K562 (cell line): ENCODE results near the gene SLC39A7. TPM values are rescaled to one million over a fixed set of nuclear protein-coding genes. Genes with fewer than 3 reads are reported as not detected.
A peak's percentile ranks its signal among the peaks of the same experiment; 100 is the strongest.

Experiments
- BRF1 ChIP-seq: IDR thresholded peaks from 3 replicates; pipeline ENCODE4 v1.6.1; 2011; ENCODE audit warnings: borderline replicate concordance, mild to moderate bottlenecking; ENCODE audit not compliant: insufficient read length; ENCODE audit errors: extremely low read depth
- CBFA2T2 ChIP-seq: fragments of 450-650 bp; conservative IDR thresholded peaks from 2 replicates; pipeline ENCODE4 v1.6.1; 2017; ENCODE audit warnings: mild to moderate bottlenecking
- CREBBP ChIP-seq: IDR thresholded peaks from one replicate; pipeline ENCODE4 v1.6.1; 2012; ENCODE audit warnings: low read depth, mild to moderate bottlenecking, control low read depth, inconsistent platforms, low read length
- CXXC5 ChIP-seq: fragments of 250-450 bp; sonication (Bioruptor Pico); IDR thresholded peaks from 2 replicates; pipeline ENCODE4 v1.8.0; 2022; ENCODE audit warnings: inconsistent platforms, mild to moderate bottlenecking, moderate library complexity
- EHMT2 ChIP-seq: fragments of 450-650 bp; IDR thresholded peaks from 2 replicates; pipeline ENCODE4 v1.6.1; 2018; ENCODE audit warnings: antibody characterized with exemption
- EP400 ChIP-seq: fragments of 450-650 bp; IDR thresholded peaks from 2 replicates; pipeline ENCODE4 v1.6.1; 2017; ENCODE audit warnings: antibody characterized with exemption, mild to moderate bottlenecking, moderate library complexity
- FOXP1 ChIP-seq: sonication (generic); formaldehyde crosslinking; IDR thresholded peaks from 2 replicates; pipeline ENCODE4 v1.8.0; 2022; ENCODE audit warnings: mild to moderate bottlenecking, missing genetic modification reagents
- HSF4 ChIP-seq: fragments of 250-450 bp; sonication (Bioruptor Pico); IDR thresholded peaks from 2 replicates; pipeline ENCODE4 v2.1.2; 2022; ENCODE audit warnings: mild to moderate bottlenecking, moderate library complexity, borderline replicate concordance
- PRMT5 ChIP-seq: sonication (generic); formaldehyde crosslinking; IDR thresholded peaks from 2 replicates; pipeline ENCODE4 v1.5.0; 2020; ENCODE audit warnings: missing genetic modification reagents
- TAF15 ChIP-seq: fragments of 200-400 bp; formaldehyde crosslinking; IDR thresholded peaks from 2 replicates; pipeline ENCODE4 v1.6.1; 2017; ENCODE audit warnings: mild to moderate bottlenecking, low read depth, low read length, moderate library complexity
- ZFP1 ChIP-seq: fragments of 450-650 bp; formaldehyde crosslinking; IDR thresholded peaks from 2 replicates; pipeline ENCODE4 v1.4.0; 2020; ENCODE audit warnings: mild to moderate bottlenecking, mixed read lengths
- ZFX ChIP-seq: sonication (generic); formaldehyde crosslinking; IDR thresholded peaks from 2 replicates; pipeline ENCODE4 v1.8.0; 2022; ENCODE audit warnings: mild to moderate bottlenecking, missing genetic modification reagents, moderate library complexity
- ZNF197 ChIP-seq: fragments of 200-800 bp; sonication (Bioruptor generic); IDR thresholded peaks from 2 replicates; pipeline ENCODE4 v1.6.1; 2016; ENCODE audit warnings: low read depth, missing genetic modification characterization, missing compliant biosample characterization
- ZNF217 ChIP-seq: sonication (generic); formaldehyde crosslinking; IDR thresholded peaks from 2 replicates; pipeline ENCODE4 v1.8.0; 2022; ENCODE audit warnings: mild to moderate bottlenecking, missing genetic modification reagents
- ZNF766 ChIP-seq: fragments of 200-800 bp; sonication (Bioruptor generic); conservative IDR thresholded peaks from 2 replicates; pipeline ENCODE4 v1.6.1; 2016; ENCODE audit warnings: missing genetic modification characterization, missing compliant biosample characterization
- ZNF778 ChIP-seq: fragments of 450-650 bp; formaldehyde crosslinking; IDR thresholded peaks from 2 replicates; pipeline ENCODE4 v1.4.0; 2020; ENCODE audit warnings: mild to moderate bottlenecking, moderate library complexity
- ZSCAN29 ChIP-seq: fragments of 450-650 bp; IDR thresholded peaks from 2 replicates; pipeline ENCODE4 v1.6.1; 2017
- polyA plus RNA-seq, 8 experiments: library from polyadenylated mRNA; depleted of rRNA in 4 of 8; stranded (reverse) in 5 of 8; unstranded in 3 of 8; fragments of >200 nt; fragmentation: Nextera tagmentation in 2 of 8; fragmentation: Illumina TruSeq in 1 of 8; extraction: Ambion mirVana in 2 of 8; extraction: Trizol in 1 of 8; gene quantifications; 2 replicates each; pipeline versions ENCODE4 v1.2.1 to v1.2.3, GENCODE V29; 2011 to 2014; ENCODE audit warnings: inconsistent platforms in 1 of 8, missing spikeins in 1 of 8
- total RNA-seq, 7 experiments: library from RNA; depleted of rRNA in 6 of 7; stranded (reverse); fragments of >200 nt in 6 of 7; fragmentation: Illumina TruSeq in 2 of 7; extraction: Trizol in 2 of 7; gene quantifications; 2 replicates each; pipeline versions ENCODE4 v1.2.1 to v1.2.3, GENCODE V29; 2011 to 2021; ENCODE audit warnings: low replicate concordance in 1 of 7
- TF ChIP-seq, protein P1 (sequence below), 3 experiments: IDR thresholded peaks in 2 of 3; conservative IDR thresholded peaks in 1 of 3; 2 replicates each; pipeline ENCODE4 v1.5.1; 2011 to 2012; ENCODE audit warnings: low read length in 3 of 3, mild to moderate bottlenecking in 3 of 3, control low read depth in 2 of 3, improper control_type of control experiment in 1 of 3, inconsistent platforms in 1 of 3, low read depth in 1 of 3, mixed read lengths in 1 of 3, moderate library complexity in 1 of 3; ENCODE audit not compliant: insufficient read depth in 2 of 3
- TF ChIP-seq, protein P2 (sequence below): fragments of 250-450 bp; sonication (Bioruptor Pico); IDR thresholded peaks from 2 replicates; pipeline ENCODE4 v1.8.0; 2022; ENCODE audit warnings: moderate library complexity, mild to moderate bottlenecking, inconsistent platforms
- TF ChIP-seq, protein P3 (sequence below): fragments of 250-450 bp; sonication (Bioruptor Pico); IDR thresholded peaks from 2 replicates; pipeline ENCODE4 v1.5.0; 2021
- TF ChIP-seq, protein P4 (sequence below), 2 experiments: IDR thresholded peaks; 2 replicates each; pipeline ENCODE4 v1.6.1; 2012; ENCODE audit warnings: improper control_type of control experiment in 2 of 2, low read depth in 2 of 2, low read length in 2 of 2, borderline replicate concordance in 1 of 2
- TF ChIP-seq, protein P5 (sequence below): fragments of 450-650 bp; formaldehyde crosslinking; IDR thresholded peaks from 2 replicates; pipeline ENCODE4 v1.4.0; 2020; ENCODE audit warnings: mild to moderate bottlenecking, moderate library complexity

Gene SLC39A7
- total and polyA plus RNA-seq, 9 of the 15 experiments (the other 6 are each of a cell fraction or from before 2014, with no cell fraction given): 21.7 to 169 (median 121) TPM

DNA sequence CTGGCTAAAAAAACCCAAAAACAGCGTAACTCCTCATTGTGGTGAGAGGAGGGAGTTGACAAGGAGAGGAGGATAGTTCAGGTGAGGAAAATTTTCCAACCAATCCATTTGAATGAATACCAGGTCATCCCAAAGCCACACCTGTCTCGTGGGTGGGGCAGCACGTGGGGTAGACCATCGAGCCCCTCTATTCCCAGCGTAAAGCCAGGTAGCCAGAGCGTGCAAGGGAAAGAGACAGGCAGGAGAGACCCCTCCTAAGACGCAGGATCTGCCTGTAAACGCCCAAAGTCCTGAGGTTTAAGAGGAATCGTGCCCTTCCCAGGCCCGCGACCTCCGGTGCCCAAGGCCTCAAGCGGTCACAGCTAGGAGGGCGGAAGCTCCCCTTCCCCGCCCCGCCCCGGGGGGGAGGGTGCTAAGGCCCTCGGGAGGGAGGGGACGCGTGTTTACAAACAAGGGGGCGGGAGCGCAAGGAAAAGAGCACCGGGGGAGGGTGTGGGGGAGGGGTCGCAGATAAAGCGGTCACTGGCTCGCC lies 914 bp upstream of the SLC39A7 start (continued):
- TF ChIP-seq, protein P1, sequence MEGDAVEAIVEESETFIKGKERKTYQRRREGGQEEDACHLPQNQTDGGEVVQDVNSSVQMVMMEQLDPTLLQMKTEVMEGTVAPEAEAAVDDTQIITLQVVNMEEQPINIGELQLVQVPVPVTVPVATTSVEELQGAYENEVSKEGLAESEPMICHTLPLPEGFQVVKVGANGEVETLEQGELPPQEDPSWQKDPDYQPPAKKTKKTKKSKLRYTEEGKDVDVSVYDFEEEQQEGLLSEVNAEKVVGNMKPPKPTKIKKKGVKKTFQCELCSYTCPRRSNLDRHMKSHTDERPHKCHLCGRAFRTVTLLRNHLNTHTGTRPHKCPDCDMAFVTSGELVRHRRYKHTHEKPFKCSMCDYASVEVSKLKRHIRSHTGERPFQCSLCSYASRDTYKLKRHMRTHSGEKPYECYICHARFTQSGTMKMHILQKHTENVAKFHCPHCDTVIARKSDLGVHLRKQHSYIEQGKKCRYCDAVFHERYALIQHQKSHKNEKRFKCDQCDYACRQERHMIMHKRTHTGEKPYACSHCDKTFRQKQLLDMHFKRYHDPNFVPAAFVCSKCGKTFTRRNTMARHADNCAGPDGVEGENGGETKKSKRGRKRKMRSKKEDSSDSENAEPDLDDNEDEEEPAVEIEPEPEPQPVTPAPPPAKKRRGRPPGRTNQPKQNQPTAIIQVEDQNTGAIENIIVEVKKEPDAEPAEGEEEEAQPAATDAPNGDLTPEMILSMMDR (IDR thresholded peaks at IDR 0.05 in 2 of 3, conservative IDR thresholded peaks at IDR 0.05 in 1 of 3; ENCODE audit: insufficient read depth in 2 of 3, low read depth in 1 of 3, low read length in 3 of 3): peak in 1 of 3 experiments; percentile 13; a peak in 1 of 6 replicates
- TF ChIP-seq BRF1 (no peak), CREBBP (no peak), FOXP1 (CRISPR knock-in tag) (peak; percentile 99), CBFA2T2 (no peak), ZSCAN29 (peak; percentile 17; the same call in 1 of the 2 replicates), EHMT2 (no peak), HSF4 (CRISPR knock-in tag) (no peak), ZNF197 (CRISPR knock-in tag) (no peak), CXXC5 (CRISPR knock-in tag) (no peak), ZFX (peak; percentile 84), ZFP1 (CRISPR knock-in tag) (no peak), ZNF778 (CRISPR knock-in tag) (no peak), PRMT5 (CRISPR knock-in tag) (no peak), EP400 (peak; percentile 83; the same call in 1 of the 2 replicates), ZNF217 (CRISPR knock-in tag) (no peak), ZNF766 (CRISPR knock-in tag) (no peak; the same call in 1 of the 2 replicates), TAF15 (no peak)
- TF ChIP-seq, protein P2, sequence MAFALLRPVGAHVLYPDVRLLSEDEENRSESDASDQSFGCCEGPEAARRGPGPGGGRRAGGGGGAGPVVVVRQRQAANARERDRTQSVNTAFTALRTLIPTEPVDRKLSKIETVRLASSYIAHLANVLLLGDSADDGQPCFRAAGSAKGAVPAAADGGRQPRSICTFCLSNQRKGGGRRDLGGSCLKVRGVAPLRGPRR (CRISPR knock-in tag): no peak
- TF ChIP-seq, protein P3, sequence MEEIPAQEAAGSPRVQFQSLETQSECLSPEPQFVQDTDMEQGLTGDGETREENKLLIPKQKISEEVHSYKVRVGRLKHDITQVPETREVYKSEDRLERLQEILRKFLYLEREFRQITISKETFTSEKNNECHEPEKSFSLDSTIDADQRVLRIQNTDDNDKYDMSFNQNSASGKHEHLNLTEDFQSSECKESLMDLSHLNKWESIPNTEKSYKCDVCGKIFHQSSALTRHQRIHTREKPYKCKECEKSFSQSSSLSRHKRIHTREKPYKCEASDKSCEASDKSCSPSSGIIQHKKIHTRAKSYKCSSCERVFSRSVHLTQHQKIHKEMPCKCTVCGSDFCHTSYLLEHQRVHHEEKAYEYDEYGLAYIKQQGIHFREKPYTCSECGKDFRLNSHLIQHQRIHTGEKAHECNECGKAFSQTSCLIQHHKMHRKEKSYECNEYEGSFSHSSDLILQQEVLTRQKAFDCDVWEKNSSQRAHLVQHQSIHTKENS: no peak
- TF ChIP-seq, protein P4, sequence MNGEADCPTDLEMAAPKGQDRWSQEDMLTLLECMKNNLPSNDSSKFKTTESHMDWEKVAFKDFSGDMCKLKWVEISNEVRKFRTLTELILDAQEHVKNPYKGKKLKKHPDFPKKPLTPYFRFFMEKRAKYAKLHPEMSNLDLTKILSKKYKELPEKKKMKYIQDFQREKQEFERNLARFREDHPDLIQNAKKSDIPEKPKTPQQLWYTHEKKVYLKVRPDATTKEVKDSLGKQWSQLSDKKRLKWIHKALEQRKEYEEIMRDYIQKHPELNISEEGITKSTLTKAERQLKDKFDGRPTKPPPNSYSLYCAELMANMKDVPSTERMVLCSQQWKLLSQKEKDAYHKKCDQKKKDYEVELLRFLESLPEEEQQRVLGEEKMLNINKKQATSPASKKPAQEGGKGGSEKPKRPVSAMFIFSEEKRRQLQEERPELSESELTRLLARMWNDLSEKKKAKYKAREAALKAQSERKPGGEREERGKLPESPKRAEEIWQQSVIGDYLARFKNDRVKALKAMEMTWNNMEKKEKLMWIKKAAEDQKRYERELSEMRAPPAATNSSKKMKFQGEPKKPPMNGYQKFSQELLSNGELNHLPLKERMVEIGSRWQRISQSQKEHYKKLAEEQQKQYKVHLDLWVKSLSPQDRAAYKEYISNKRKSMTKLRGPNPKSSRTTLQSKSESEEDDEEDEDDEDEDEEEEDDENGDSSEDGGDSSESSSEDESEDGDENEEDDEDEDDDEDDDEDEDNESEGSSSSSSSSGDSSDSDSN (IDR thresholded peaks at IDR 0.05; ENCODE audit: borderline replicate concordance in 1 of 2, low read depth in 2 of 2, low read length in 2 of 2): 0 out of 4 replicates have a peak, but pooled peaks of 1 of the 2 experiments have one; percentile 32
- TF ChIP-seq, protein P5, sequence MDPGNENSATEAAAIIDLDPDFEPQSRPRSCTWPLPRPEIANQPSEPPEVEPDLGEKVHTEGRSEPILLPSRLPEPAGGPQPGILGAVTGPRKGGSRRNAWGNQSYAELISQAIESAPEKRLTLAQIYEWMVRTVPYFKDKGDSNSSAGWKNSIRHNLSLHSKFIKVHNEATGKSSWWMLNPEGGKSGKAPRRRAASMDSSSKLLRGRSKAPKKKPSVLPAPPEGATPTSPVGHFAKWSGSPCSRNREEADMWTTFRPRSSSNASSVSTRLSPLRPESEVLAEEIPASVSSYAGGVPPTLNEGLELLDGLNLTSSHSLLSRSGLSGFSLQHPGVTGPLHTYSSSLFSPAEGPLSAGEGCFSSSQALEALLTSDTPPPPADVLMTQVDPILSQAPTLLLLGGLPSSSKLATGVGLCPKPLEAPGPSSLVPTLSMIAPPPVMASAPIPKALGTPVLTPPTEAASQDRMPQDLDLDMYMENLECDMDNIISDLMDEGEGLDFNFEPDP (CRISPR knock-in tag): no peak
